ENCODE measurements around the gene SRPRA. TPM values are rescaled to one million over a fixed set of nuclear protein-coding genes. Genes with fewer than 3 reads are reported as not detected.

The SRPRA gene
- total RNA-seq = 85.4 and 102 TPM in 2 replicates

GRCh38 chr11:126268708-126269579, at the start of gene SRPRA, which contains the start of gene FOXRED1:
Gene SRPRA (minus strand): TSS chr11:126268895. CDS start chr11:126268804, 91 bp downstream.
Gene FOXRED1 (plus strand): TSS chr11:126269154. CDS start chr11:126269207, 53 bp downstream.
- TF ChIP-seq CTCF (IDR thresholded peaks at IDR 0.05; ENCODE audit: insufficient read depth, low read depth, low read length) = no peak
- DNase-seq (ENCODE audit: low read depth) = peak; percentile 99
- peak within 1 kb of the TSS; percentile 91 for H3K4me3 ChIP-seq (ENCODE audit: low read depth, low read length)

- DNase-seq (ENCODE audit: low read depth) = peak; percentile 86
- TF ChIP-seq CTCF (IDR thresholded peaks at IDR 0.05; ENCODE audit: insufficient read depth, low read depth, low read length) = no peak
These were observed 49.3 kb upstream of the SRPRA start for GRCh38 chr11:126317756-126318573.

GRCh38 chr11:126317432-126317755, 48.7 kb upstream of the SRPRA start:
- peak; percentile 20 for DNase-seq (ENCODE audit: low read depth)
- no peak for TF ChIP-seq CTCF (IDR thresholded peaks at IDR 0.05; ENCODE audit: insufficient read depth, low read depth, low read length)
- H3K4me3 ChIP-seq (ENCODE audit: low read depth, low read length) = no peak overlapping the region

More at GRCh38 chr11:126317756-126318573, 49.3 kb upstream of the SRPRA start:
- peak overlapping the region; percentile 11 for H3K4me3 ChIP-seq (ENCODE audit: low read depth, low read length)

GRCh38 chr11:126313826-126314225, 45.1 kb upstream of the SRPRA start:
- no peak for TF ChIP-seq CTCF (IDR thresholded peaks at IDR 0.05; ENCODE audit: insufficient read depth, low read depth, low read length)
- no peak overlapping the region for H3K4me3 ChIP-seq (ENCODE audit: low read depth, low read length)
- DNase-seq (ENCODE audit: low read depth) = no peak

GRCh38 chr11:126312961-126313360, 44.3 kb upstream of the SRPRA start:
- DNase-seq (ENCODE audit: low read depth) = no peak
- no peak for TF ChIP-seq CTCF (IDR thresholded peaks at IDR 0.05; ENCODE audit: insufficient read depth, low read depth, low read length)
- H3K4me3 ChIP-seq (ENCODE audit: low read depth, low read length) = no peak overlapping the region

GRCh38 chr11:126311401-126312291, 43.0 kb upstream of the SRPRA start:
- no peak overlapping the region for H3K4me3 ChIP-seq (ENCODE audit: low read depth, low read length)
- no peak for DNase-seq (ENCODE audit: low read depth)
- no peak for TF ChIP-seq CTCF (IDR thresholded peaks at IDR 0.05; ENCODE audit: insufficient read depth, low read depth, low read length)
